Measurements from ENCODE around the gene KCTD15. TPM values are rescaled to one million over a fixed set of nuclear protein-coding genes. Genes with fewer than 3 reads are reported as not detected.

Gene KCTD15
- total and polyA plus RNA-seq, 12 donors: 3.4 to 21.7 (median 11.2) TPM

DNA sequence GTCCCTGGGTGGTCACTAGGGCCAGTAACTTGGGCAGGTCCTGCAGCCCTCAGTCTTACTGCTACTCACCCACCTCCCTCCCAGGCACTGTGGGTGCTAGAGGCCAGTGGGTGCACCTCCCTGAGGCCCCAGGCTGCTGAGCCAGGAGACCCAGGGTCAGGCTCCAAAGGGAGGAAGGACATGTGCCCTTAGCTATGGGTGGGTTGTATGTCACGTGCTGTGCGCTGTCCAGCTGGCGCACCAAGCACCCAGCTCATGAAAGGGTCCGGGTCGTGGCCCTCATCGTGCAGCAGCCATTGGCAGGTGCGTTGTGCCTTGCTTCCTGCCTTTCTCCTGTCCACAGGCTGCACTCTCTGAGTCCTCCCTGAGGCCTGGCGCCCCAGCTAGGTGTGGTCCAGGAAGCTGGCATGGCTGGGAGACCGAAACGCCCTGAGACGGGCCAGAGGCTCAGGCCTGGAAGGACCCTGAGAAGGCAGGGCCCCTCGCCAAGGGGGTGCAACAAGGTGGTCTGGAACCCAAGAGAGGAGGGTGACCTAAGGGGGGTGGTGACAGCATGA lies 47.0 kb upstream of the KCTD15 start:
- Histone ChIP-seq H3K36me3 (replicated peaks in 1 of 2) (no peaks in the 10 kb centered on the region), H3K27me3 (no peaks in the 10 kb centered on the region), H3K9me3 (replicated peaks in 1 of 3) (no peaks in the 10 kb centered on the region), H3K4me1 (replicated peaks in 1 of 2) (no peaks in the 10 kb centered on the region), H3K27ac (no peak overlapping the region), H3K4me3 (no peak overlapping the region)
- intact Hi-C loops (cut with DNase I): no loop called here
- TF ChIP-seq POLR2A (IDR thresholded peaks at IDR 0.05): no peak
- TF ChIP-seq, protein P1, sequence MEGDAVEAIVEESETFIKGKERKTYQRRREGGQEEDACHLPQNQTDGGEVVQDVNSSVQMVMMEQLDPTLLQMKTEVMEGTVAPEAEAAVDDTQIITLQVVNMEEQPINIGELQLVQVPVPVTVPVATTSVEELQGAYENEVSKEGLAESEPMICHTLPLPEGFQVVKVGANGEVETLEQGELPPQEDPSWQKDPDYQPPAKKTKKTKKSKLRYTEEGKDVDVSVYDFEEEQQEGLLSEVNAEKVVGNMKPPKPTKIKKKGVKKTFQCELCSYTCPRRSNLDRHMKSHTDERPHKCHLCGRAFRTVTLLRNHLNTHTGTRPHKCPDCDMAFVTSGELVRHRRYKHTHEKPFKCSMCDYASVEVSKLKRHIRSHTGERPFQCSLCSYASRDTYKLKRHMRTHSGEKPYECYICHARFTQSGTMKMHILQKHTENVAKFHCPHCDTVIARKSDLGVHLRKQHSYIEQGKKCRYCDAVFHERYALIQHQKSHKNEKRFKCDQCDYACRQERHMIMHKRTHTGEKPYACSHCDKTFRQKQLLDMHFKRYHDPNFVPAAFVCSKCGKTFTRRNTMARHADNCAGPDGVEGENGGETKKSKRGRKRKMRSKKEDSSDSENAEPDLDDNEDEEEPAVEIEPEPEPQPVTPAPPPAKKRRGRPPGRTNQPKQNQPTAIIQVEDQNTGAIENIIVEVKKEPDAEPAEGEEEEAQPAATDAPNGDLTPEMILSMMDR (IDR thresholded peaks at IDR 0.05): no peak
- no peak for DNase-seq
- WGBS, 4 donors: 84 to 100% (median 87%) methylated on average over 4 to 12 of the region's 12 CpGs

GRCh38 chr19:33750587-33751435 lies 45.9 kb upstream of the KCTD15 start:
- TF ChIP-seq, protein P1 (IDR thresholded peaks at IDR 0.05): no peak
- no peak for TF ChIP-seq POLR2A (IDR thresholded peaks at IDR 0.05)
- no peaks in the 10 kb centered on the region for H3K9me3 ChIP-seq (replicated peaks in 1 of 3)
- no peak for DNase-seq
- intact Hi-C loops (cut with DNase I): no loop called here
- H3K4me1 ChIP-seq (replicated peaks in 1 of 2): no peaks in the 10 kb centered on the region
- H3K36me3 ChIP-seq (replicated peaks in 1 of 2): no peaks in the 10 kb centered on the region
- 60 to 73% (median 68%) methylated on average over 13 to 18 of the region's 18 CpGs for WGBS, 4 donors
- no peaks in the 10 kb centered on the region for H3K27me3 ChIP-seq
- no peak overlapping the region for H3K4me3 ChIP-seq
- no peak overlapping the region for H3K27ac ChIP-seq

GRCh38 chr19:33751436-33751770 lies 45.3 kb upstream of the KCTD15 start:
- 53 to 79% (median 68%) methylated on average over 3 to 5 of the region's 5 CpGs; no CpG with 5 or more reads in 1 of the 4 donors for WGBS, 4 donors
- Histone ChIP-seq H3K36me3 (replicated peaks in 1 of 2) (no peaks in the 10 kb centered on the region), H3K9me3 (replicated peaks in 1 of 3) (no peaks in the 10 kb centered on the region), H3K27me3 (no peaks in the 10 kb centered on the region), H3K4me1 (replicated peaks in 1 of 2) (no peaks in the 10 kb centered on the region), H3K4me3 (no peak overlapping the region), H3K27ac (no peak overlapping the region)
- intact Hi-C loops (cut with DNase I): no loop called here
- no peak for DNase-seq
- TF ChIP-seq, protein P1 (IDR thresholded peaks at IDR 0.05): no peak
- TF ChIP-seq POLR2A (IDR thresholded peaks at IDR 0.05): no peak

- H3K27ac ChIP-seq: no peak overlapping the region
- no peak for DNase-seq
- H3K4me1 ChIP-seq (replicated peaks in 1 of 2): no peaks in the 10 kb centered on the region
- TF ChIP-seq, protein P1 (IDR thresholded peaks at IDR 0.05): no peak
- TF ChIP-seq POLR2A (IDR thresholded peaks at IDR 0.05): no peak
- H3K36me3 ChIP-seq (replicated peaks in 1 of 2): no peaks in the 10 kb centered on the region
- H3K9me3 ChIP-seq (replicated peaks in 1 of 3): no peaks in the 10 kb centered on the region
- intact Hi-C loops (cut with DNase I): no loop called here
- no peaks in the 10 kb centered on the region for H3K27me3 ChIP-seq
- 48 to 65% (median 64%) methylated on average over 21 to 27 of the region's 27 CpGs for WGBS, 4 donors
- no peak overlapping the region for H3K4me3 ChIP-seq
Observed at GRCh38 chr19:33752018-33752800, 44.5 kb upstream of the KCTD15 start.
